GM23338 (cell line): ENCODE results near the gene MAN1B1. TPM values are rescaled to one million over a fixed set of nuclear protein-coding genes. Genes with fewer than 3 reads are reported as not detected.

ENCODE experiments used
- EZH2phosphoT487 ChIP-seq: fragments of 200-600 bp; sonication (generic); IDR thresholded peaks from one replicate; pipeline ENCODE4 v1.8.1; 2018; ENCODE audit warnings: antibody characterized with exemption; ENCODE audit not compliant: unreplicated experiment
- JUNB ChIP-seq: IDR thresholded peaks from one replicate; pipeline ENCODE4 v1.6.1; 2016; ENCODE audit warnings: antibody characterized with exemption; ENCODE audit not compliant: unreplicated experiment
- ZNF114 ChIP-seq: fragments of 250-450 bp; sonication (Bioruptor Pico); IDR thresholded peaks from 2 replicates; pipeline ENCODE4 v1.5.0; 2020; ENCODE audit warnings: mild to moderate bottlenecking, moderate library complexity
- ZNF331 ChIP-seq: fragments of 250-450 bp; sonication (Bioruptor Pico); IDR thresholded peaks from 2 replicates; pipeline ENCODE4 v1.5.0; 2020; ENCODE audit warnings: low read depth, mild to moderate bottlenecking, moderate library complexity
- polyA plus RNA-seq: library from polyadenylated mRNA; unstranded; fragments of >200 nt; fragmentation: Nextera tagmentation; extraction: Ambion mirVana; gene quantifications from 2 replicates; pipeline ENCODE4 v1.2.1, GENCODE V29; 2016
- small RNA-seq: library from RNA; depleted of rRNA; stranded (forward); fragments of <200 nt; gene quantifications from one replicate; pipeline ENCODE3, GENCODE V24; 2014; ENCODE audit warnings: low replicate concordance
- total RNA-seq: library from RNA; depleted of rRNA; stranded (reverse); fragments of >200 nt; shearing (Covaris generic); gene quantifications from 2 replicates; pipeline ENCODE4 v1.2.3, GENCODE V29; 2014; rRNA removed
- TF ChIP-seq, protein P1 (sequence below): fragments of 250-450 bp; sonication (Bioruptor Pico); IDR thresholded peaks from 2 replicates; pipeline ENCODE4 v1.5.0; 2020; ENCODE audit warnings: mild to moderate bottlenecking, moderate library complexity

Gene MAN1B1
- total and polyA plus RNA-seq, 2 experiments from 2014 or later, result 15.7 to 39.9 TPM

GRCh38 chr9:137158625-137159024 lies 71.8 kb downstream of the MAN1B1 start (continued):
- TF ChIP-seq, protein P1, sequence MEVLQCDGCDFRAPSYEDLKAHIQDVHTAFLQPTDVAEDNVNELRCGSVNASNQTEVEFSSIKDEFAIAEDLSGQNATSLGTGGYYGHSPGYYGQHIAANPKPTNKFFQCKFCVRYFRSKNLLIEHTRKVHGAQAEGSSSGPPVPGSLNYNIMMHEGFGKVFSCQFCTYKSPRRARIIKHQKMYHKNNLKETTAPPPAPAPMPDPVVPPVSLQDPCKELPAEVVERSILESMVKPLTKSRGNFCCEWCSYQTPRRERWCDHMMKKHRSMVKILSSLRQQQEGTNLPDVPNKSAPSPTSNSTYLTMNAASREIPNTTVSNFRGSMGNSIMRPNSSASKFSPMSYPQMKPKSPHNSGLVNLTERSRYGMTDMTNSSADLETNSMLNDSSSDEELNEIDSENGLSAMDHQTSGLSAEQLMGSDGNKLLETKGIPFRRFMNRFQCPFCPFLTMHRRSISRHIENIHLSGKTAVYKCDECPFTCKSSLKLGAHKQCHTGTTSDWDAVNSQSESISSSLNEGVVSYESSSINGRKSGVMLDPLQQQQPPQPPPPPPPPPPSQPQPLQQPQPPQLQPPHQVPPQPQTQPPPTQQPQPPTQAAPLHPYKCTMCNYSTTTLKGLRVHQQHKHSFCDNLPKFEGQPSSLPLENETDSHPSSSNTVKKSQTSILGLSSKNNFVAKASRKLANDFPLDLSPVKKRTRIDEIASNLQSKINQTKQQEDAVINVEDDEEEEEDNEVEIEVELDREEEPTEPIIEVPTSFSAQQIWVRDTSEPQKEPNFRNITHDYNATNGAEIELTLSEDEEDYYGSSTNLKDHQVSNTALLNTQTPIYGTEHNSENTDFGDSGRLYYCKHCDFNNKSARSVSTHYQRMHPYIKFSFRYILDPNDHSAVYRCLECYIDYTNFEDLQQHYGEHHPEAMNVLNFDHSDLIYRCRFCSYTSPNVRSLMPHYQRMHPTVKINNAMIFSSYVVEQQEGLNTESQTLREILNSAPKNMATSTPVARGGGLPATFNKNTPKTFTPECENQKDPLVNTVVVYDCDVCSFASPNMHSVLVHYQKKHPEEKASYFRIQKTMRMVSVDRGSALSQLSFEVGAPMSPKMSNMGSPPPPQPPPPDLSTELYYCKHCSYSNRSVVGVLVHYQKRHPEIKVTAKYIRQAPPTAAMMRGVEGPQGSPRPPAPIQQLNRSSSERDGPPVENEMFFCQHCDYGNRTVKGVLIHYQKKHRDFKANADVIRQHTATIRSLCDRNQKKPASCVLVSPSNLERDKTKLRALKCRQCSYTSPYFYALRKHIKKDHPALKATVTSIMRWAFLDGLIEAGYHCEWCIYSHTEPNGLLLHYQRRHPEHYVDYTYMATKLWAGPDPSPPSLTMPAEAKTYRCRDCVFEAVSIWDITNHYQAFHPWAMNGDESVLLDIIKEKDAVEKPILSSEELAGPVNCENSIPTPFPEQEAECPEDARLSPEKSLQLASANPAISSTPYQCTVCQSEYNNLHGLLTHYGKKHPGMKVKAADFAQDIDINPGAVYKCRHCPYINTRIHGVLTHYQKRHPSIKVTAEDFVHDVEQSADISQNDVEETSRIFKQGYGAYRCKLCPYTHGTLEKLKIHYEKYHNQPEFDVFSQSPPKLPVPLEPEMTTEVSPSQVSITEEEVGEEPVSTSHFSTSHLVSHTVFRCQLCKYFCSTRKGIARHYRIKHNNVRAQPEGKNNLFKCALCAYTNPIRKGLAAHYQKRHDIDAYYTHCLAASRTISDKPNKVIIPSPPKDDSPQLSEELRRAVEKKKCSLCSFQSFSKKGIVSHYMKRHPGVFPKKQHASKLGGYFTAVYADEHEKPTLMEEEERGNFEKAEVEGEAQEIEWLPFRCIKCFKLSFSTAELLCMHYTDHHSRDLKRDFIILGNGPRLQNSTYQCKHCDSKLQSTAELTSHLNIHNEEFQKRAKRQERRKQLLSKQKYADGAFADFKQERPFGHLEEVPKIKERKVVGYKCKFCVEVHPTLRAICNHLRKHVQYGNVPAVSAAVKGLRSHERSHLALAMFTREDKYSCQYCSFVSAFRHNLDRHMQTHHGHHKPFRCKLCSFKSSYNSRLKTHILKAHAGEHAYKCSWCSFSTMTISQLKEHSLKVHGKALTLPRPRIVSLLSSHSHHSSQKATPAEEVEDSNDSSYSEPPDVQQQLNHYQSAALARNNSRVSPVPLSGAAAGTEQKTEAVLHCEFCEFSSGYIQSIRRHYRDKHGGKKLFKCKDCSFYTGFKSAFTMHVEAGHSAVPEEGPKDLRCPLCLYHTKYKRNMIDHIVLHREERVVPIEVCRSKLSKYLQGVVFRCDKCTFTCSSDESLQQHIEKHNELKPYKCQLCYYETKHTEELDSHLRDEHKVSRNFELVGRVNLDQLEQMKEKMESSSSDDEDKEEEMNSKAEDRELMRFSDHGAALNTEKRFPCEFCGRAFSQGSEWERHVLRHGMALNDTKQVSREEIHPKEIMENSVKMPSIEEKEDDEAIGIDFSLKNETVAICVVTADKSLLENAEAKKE (CRISPR knock-in tag), result no peak
- TF ChIP-seq ZNF331 (CRISPR knock-in tag) (no peak), EZH2phosphoT487 (no peak), ZNF114 (CRISPR knock-in tag) (no peak), JUNB (no peak)

Small RNAs within 50 kb of the gene (small RNA-seq; reads per million reads assigned to genes)
- gene RF00153, result not detected

Other genes with a start within 250 kb of the MAN1B1 start
Only the 30 nearest of the 36 such genes appear.
- gene FBXW5, start 142.2 kb upstream of the MAN1B1 start, total RNA-seq, result 102 and 111 TPM in 2 replicates
- gene FBXW5, start 142.2 kb upstream of the MAN1B1 start, polyA plus RNA-seq, result 27.0 and 27.9 TPM in 2 replicates
- gene C8G, start 141.7 kb upstream of the MAN1B1 start, total RNA-seq, result not detected in 2 replicates
- not detected in 2 replicates for gene C8G, start 141.7 kb upstream of the MAN1B1 start, polyA plus RNA-seq
- 0.69 and 2.6 TPM in 2 replicates for gene LCN12, start 134.7 kb upstream of the MAN1B1 start, total RNA-seq
- gene LCN12, start 134.7 kb upstream of the MAN1B1 start, polyA plus RNA-seq, result 0.39 and 0.68 TPM in 2 replicates
- 1.9 TPM in 1 of 2 replicates, not detected in the other for gene PTGDS, start 109.5 kb upstream of the MAN1B1 start, total RNA-seq
- 3.1 and 5.9 TPM in 2 replicates for gene PTGDS, start 109.5 kb upstream of the MAN1B1 start, polyA plus RNA-seq
- not detected in 2 replicates for gene LCNL1, start 104.0 kb upstream of the MAN1B1 start, total RNA-seq
- 0.11 and 0.14 TPM in 2 replicates for gene LCNL1, start 104.0 kb upstream of the MAN1B1 start, polyA plus RNA-seq
- 33.9 and 71.5 TPM in 2 replicates for gene PAXX, start 94.6 kb upstream of the MAN1B1 start, total RNA-seq
- gene PAXX, start 94.6 kb upstream of the MAN1B1 start, polyA plus RNA-seq, result 86.0 and 88.3 TPM in 2 replicates
- 0.56 TPM in 1 of 2 replicates, not detected in the other for gene CLIC3, start 90.4 kb upstream of the MAN1B1 start, total RNA-seq
- 0.53 and 0.57 TPM in 2 replicates for gene CLIC3, start 90.4 kb upstream of the MAN1B1 start, polyA plus RNA-seq
- gene ABCA2, start 58.7 kb upstream of the MAN1B1 start, total RNA-seq, result 14.2 and 16.0 TPM in 2 replicates
- gene ABCA2, start 58.7 kb upstream of the MAN1B1 start, polyA plus RNA-seq, result 5.6 and 7.0 TPM in 2 replicates
- gene FUT7, start 54.9 kb upstream of the MAN1B1 start, total RNA-seq, result not detected in 2 replicates
- gene FUT7, start 54.9 kb upstream of the MAN1B1 start, polyA plus RNA-seq, result not detected in 2 replicates
- gene NPDC1, start 40.8 kb upstream of the MAN1B1 start, total RNA-seq, result 26.2 and 34.3 TPM in 2 replicates
- 35.5 and 36.7 TPM in 2 replicates for gene NPDC1, start 40.8 kb upstream of the MAN1B1 start, polyA plus RNA-seq
- 1.1 and 1.9 TPM in 2 replicates for gene ENTPD2, start 32.9 kb upstream of the MAN1B1 start, total RNA-seq
- 1.8 and 2.9 TPM in 2 replicates for gene ENTPD2, start 32.9 kb upstream of the MAN1B1 start, polyA plus RNA-seq
- gene SAPCD2, start 16.4 kb upstream of the MAN1B1 start, total RNA-seq, result 55.1 and 60.3 TPM in 2 replicates
- gene SAPCD2, start 16.4 kb upstream of the MAN1B1 start, polyA plus RNA-seq, result 13.4 and 14.5 TPM in 2 replicates
- gene UAP1L1, start 9.5 kb upstream of the MAN1B1 start, total RNA-seq, result 5.5 and 8.1 TPM in 2 replicates
- gene UAP1L1, start 9.5 kb upstream of the MAN1B1 start, polyA plus RNA-seq, result 2.5 and 3.4 TPM in 2 replicates
- 9.7 and 19.7 TPM in 2 replicates for gene DPP7, start 27.7 kb downstream of the MAN1B1 start, total RNA-seq
- gene DPP7, start 27.7 kb downstream of the MAN1B1 start, polyA plus RNA-seq, result 25.2 and 26.8 TPM in 2 replicates
- gene GRIN1, start 52.2 kb downstream of the MAN1B1 start, total RNA-seq, result 2.1 and 5.5 TPM in 2 replicates
- 2.5 and 2.7 TPM in 2 replicates for gene GRIN1, start 52.2 kb downstream of the MAN1B1 start, polyA plus RNA-seq
- gene LRRC26, start 83.1 kb downstream of the MAN1B1 start, total RNA-seq, result 0.16 and 0.21 TPM in 2 replicates
- 3.0 and 4.3 TPM in 2 replicates for gene LRRC26, start 83.1 kb downstream of the MAN1B1 start, polyA plus RNA-seq
- gene TMEM210, start 85.1 kb downstream of the MAN1B1 start, total RNA-seq, result not detected in 2 replicates
- gene TMEM210, start 85.1 kb downstream of the MAN1B1 start, polyA plus RNA-seq, result not detected in 2 replicates
- 41.5 and 42.9 TPM in 2 replicates for gene ANAPC2, start 101.6 kb downstream of the MAN1B1 start, total RNA-seq
- 16.4 and 19.2 TPM in 2 replicates for gene ANAPC2, start 101.6 kb downstream of the MAN1B1 start, polyA plus RNA-seq
- 91.5 and 132 TPM in 2 replicates for gene SSNA1, start 101.7 kb downstream of the MAN1B1 start, total RNA-seq
- gene SSNA1, start 101.7 kb downstream of the MAN1B1 start, polyA plus RNA-seq, result 154 TPM in 2 replicates
- 29.2 and 29.3 TPM in 2 replicates for gene TPRN, start 113.8 kb downstream of the MAN1B1 start, total RNA-seq
- gene TPRN, start 113.8 kb downstream of the MAN1B1 start, polyA plus RNA-seq, result 6.4 and 9.1 TPM in 2 replicates
- 43.2 and 53.4 TPM in 2 replicates for gene TMEM203, start 118.7 kb downstream of the MAN1B1 start, total RNA-seq
- 32.7 and 37.4 TPM in 2 replicates for gene TMEM203, start 118.7 kb downstream of the MAN1B1 start, polyA plus RNA-seq
- 25.4 and 38.1 TPM in 2 replicates for gene NDOR1, start 118.7 kb downstream of the MAN1B1 start, total RNA-seq
- 19.4 and 19.7 TPM in 2 replicates for gene NDOR1, start 118.7 kb downstream of the MAN1B1 start, polyA plus RNA-seq
- gene RNF208, start 135.3 kb downstream of the MAN1B1 start, total RNA-seq, result 1.4 and 1.9 TPM in 2 replicates
- 5.6 and 7.4 TPM in 2 replicates for gene RNF208, start 135.3 kb downstream of the MAN1B1 start, polyA plus RNA-seq
- 1.4 and 2.0 TPM in 2 replicates for gene CYSRT1, start 138.2 kb downstream of the MAN1B1 start, total RNA-seq
- 2.0 and 3.2 TPM in 2 replicates for gene CYSRT1, start 138.2 kb downstream of the MAN1B1 start, polyA plus RNA-seq
- 0.63 TPM in 1 of 2 replicates, not detected in the other for gene RNF224, start 140.5 kb downstream of the MAN1B1 start, total RNA-seq
- gene RNF224, start 140.5 kb downstream of the MAN1B1 start, polyA plus RNA-seq, result not detected in 2 replicates
- gene SLC34A3, start 143.9 kb downstream of the MAN1B1 start, total RNA-seq, result not detected in 2 replicates
- not detected in 2 replicates for gene SLC34A3, start 143.9 kb downstream of the MAN1B1 start, polyA plus RNA-seq
- 334 and 374 TPM in 2 replicates for gene TUBB4B, start 154.3 kb downstream of the MAN1B1 start, total RNA-seq
- 389 and 408 TPM in 2 replicates for gene TUBB4B, start 154.3 kb downstream of the MAN1B1 start, polyA plus RNA-seq
- not detected in 2 replicates for gene STPG3, start 164.3 kb downstream of the MAN1B1 start, total RNA-seq
- not detected in 2 replicates for gene STPG3, start 164.3 kb downstream of the MAN1B1 start, polyA plus RNA-seq
- gene NELFB, start 168.3 kb downstream of the MAN1B1 start, total RNA-seq, result 79.5 and 97.3 TPM in 2 replicates
- gene NELFB, start 168.3 kb downstream of the MAN1B1 start, polyA plus RNA-seq, result 30.0 and 31.2 TPM in 2 replicates
- 14.4 and 19.0 TPM in 2 replicates for gene TOR4A, start 190.7 kb downstream of the MAN1B1 start, total RNA-seq
- 2.0 and 2.1 TPM in 2 replicates for gene TOR4A, start 190.7 kb downstream of the MAN1B1 start, polyA plus RNA-seq